Liver (tissue), 3 donors: ENCODE results near the gene MTPN.

Experiments
- CTCF ChIP-seq: fragments of 150-350 bp; IDR thresholded peaks from 2 replicates; pipeline ENCODE4 v1.5.1; 2017; ENCODE audit warnings: improper control_type of control experiment, low read depth, low read length; ENCODE audit not compliant: missing input control
- FOXA1 ChIP-seq: IDR thresholded peaks from 2 replicates; pipeline ENCODE4 v1.6.1; 2016; ENCODE audit warnings: antibody characterized with exemption
- MAX ChIP-seq: IDR thresholded peaks from 2 replicates; pipeline ENCODE4 v1.6.1; 2016; ENCODE audit warnings: antibody characterized with exemption
- SP1 ChIP-seq: IDR thresholded peaks from 2 replicates; pipeline ENCODE4 v1.6.1; 2018; ENCODE audit warnings: antibody characterized with exemption, mild to moderate bottlenecking
- YY1 ChIP-seq: IDR thresholded peaks from 2 replicates; pipeline ENCODE4 v1.6.1; 2016; ENCODE audit warnings: antibody characterized with exemption, mild to moderate bottlenecking
- donor health status: healthy.
- donor health status: healthy.

GRCh38 chr7:135919071-135919841 lies 57.9 kb downstream of the MTPN start:
- TF ChIP-seq MAX (no peak), FOXA1 (no peak), SP1 (no peak), YY1 (no peak), CTCF (no peak)
